Tibial nerve (tissue), 4 donors: ENCODE results near the gene DEGS2. TPM values are rescaled to one million over a fixed set of nuclear protein-coding genes. Genes with fewer than 3 reads are reported as not detected.

Experiments
- DNase-seq, 2 donors: peaks; one replicate each; pipeline ENCODE4 v3.0.0-alpha.2; 2019; ENCODE audit warnings: low spot score in 2 of 2
- H3K27ac ChIP-seq, 4 donors: fragments of 200-600 bp; sonication (generic) in 3 of 4; one replicate each; pipeline ENCODE4 v1.5.1; 2017 to 2019; ENCODE audit warnings: mild to moderate bottlenecking in 1 of 4
- H3K27me3 ChIP-seq, 2 donors: fragments of 200-600 bp; sonication (generic) in 1 of 2; one replicate each; pipeline versions ENCODE4 v1.5.1 to v1.6.0; 2017 to 2019
- H3K36me3 ChIP-seq, 3 donors: fragments of 200-600 bp; sonication (generic); one replicate each; pipeline ENCODE4 v1.5.1; 2018 to 2019
- H3K4me1 ChIP-seq, 4 donors: fragments of 200-600 bp; sonication (generic) in 3 of 4; one replicate each; pipeline ENCODE4 v1.5.1; 2017 to 2019
- H3K4me3 ChIP-seq, 4 donors: fragments of 200-600 bp; sonication (generic) in 3 of 4; one replicate each; pipeline ENCODE4 v1.5.1; 2017 to 2019; ENCODE audit warnings: mild to moderate bottlenecking in 1 of 4, moderate library complexity in 1 of 4
- H3K9me3 ChIP-seq, 4 donors: fragments of 200-600 bp; sonication (generic) in 3 of 4; one replicate each; pipeline ENCODE4 v1.5.1; 2017 to 2019
- EP300 ChIP-seq, 2 donors: sonication (generic); formaldehyde crosslinking; IDR thresholded peaks; one replicate each; pipeline ENCODE4 v1.6.1; 2017; ENCODE audit warnings: antibody characterized with exemption in 2 of 2, mild to moderate bottlenecking in 1 of 2
- POLR2A ChIP-seq, 2 donors: fragments of 450-650 bp; IDR thresholded peaks; one replicate each; pipeline ENCODE4 v1.6.1; 2017; ENCODE audit warnings: antibody characterized with exemption in 2 of 2, mild to moderate bottlenecking in 2 of 2, moderate library complexity in 2 of 2
- WGBS, 2 donors: methylation state at CpG; one replicate each; pipeline ENCODE4 v1.1.5; 2018; 5-methylcytosine and 5-hydroxymethylcytosine counted together
- total RNA-seq, 4 donors: library from RNA; depleted of rRNA; stranded (reverse); fragments of >200 nt; gene quantifications; one replicate each; pipeline ENCODE4 v1.1.0, GENCODE V29; 2016
- TF ChIP-seq, protein P1 (sequence below), 5 experiments: fragments of 200-600 bp in 3 of 5; fragments of 450-650 bp in 2 of 5; sonication (generic) in 3 of 5; IDR thresholded peaks; one replicate each; pipeline ENCODE4 v1.5.1; 2016 to 2019; ENCODE audit warnings: antibody characterized with exemption in 5 of 5, mild to moderate bottlenecking in 3 of 5, moderate library complexity in 2 of 5

The DEGS2 gene
- total RNA-seq, 4 donors from 2014 or later: 1.3 to 5.1 (median 1.8) TPM

DNA sequence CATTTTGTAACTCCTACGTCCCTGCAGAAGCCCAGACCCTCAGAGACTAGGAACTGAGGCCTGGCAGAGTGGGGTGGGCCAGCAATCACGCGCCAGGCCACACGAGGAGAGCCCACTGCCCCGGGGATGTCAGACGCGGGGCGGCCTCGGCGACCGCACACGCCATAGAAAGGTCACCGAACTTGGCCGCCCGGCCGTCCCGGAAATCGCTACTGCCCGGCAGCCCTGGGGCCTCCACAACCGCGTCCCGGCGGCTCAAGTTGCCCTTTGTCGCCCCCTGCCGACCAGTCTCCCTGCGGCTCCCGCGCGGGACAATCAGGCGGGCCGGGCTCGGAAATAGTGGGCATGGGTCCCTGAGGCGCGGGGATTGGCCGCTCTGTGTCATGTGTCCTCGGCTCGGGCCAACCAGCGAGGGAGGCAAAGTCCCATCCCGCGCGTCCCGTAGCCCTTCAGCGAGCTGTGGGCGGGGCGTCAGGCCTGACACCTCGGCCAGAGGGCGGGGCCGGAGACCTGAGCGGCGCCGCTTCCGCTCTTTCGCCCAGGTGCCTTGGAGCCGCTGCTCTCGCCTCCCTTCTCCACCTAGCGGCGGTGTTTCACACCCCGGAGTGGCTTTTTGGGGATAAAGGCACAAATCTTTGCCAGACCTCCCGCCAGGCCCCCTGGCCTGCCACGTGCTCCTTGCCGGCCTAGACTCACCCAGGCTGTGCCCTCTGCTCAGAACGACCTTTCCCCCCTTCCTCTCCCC is 33.4 kb upstream of the DEGS2 start:
- Histone ChIP-seq H3K4me1 (peaks cover 0 to 22% (median 7%) of the 10 kb centered on the region in 4 donors), H3K27ac (peak overlapping the region; percentile 75 to 94 (median 92)), H3K9me3 (no peaks in the 10 kb centered on the region), H3K4me3 (peak overlapping the region; percentile 20 to 57 (median 43)), H3K27me3 (no peaks in the 10 kb centered on the region), H3K36me3 (no peaks in the 10 kb centered on the region)
- peak; percentile 99 for DNase-seq
- WGBS, 2 donors: 2% methylated on average over 16 to 35 of the region's 62 CpGs
- TF ChIP-seq EP300 (IDR thresholded peaks at IDR 0.05) (peak; percentile 46 to 73), POLR2A (IDR thresholded peaks at IDR 0.05) (peak; percentile 36 to 65)
- TF ChIP-seq, protein P1, sequence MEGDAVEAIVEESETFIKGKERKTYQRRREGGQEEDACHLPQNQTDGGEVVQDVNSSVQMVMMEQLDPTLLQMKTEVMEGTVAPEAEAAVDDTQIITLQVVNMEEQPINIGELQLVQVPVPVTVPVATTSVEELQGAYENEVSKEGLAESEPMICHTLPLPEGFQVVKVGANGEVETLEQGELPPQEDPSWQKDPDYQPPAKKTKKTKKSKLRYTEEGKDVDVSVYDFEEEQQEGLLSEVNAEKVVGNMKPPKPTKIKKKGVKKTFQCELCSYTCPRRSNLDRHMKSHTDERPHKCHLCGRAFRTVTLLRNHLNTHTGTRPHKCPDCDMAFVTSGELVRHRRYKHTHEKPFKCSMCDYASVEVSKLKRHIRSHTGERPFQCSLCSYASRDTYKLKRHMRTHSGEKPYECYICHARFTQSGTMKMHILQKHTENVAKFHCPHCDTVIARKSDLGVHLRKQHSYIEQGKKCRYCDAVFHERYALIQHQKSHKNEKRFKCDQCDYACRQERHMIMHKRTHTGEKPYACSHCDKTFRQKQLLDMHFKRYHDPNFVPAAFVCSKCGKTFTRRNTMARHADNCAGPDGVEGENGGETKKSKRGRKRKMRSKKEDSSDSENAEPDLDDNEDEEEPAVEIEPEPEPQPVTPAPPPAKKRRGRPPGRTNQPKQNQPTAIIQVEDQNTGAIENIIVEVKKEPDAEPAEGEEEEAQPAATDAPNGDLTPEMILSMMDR (IDR thresholded peaks at IDR 0.05): peak; percentile 83 to 98 (median 95)

DNA sequence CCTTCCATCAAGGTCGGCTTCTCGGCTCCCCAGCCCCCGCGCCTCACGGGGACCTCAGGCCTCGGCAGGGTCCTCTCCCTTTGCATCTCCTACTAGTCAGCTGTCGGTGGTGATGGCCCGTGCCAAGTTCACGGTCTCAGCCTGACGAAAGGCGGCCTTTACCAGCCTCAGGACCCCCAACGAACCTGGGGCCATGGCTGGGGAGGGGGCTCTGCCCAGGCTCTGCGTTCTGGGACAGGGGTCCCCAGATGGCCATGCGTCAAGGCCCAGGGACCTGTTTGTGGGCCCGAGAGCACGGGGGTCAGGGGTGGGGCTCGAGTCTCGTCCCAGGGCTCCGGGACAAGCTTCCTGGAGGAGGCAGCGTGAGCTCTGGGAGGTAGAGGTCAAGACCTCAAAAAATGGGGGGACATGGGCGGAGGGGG is 32.8 kb upstream of the DEGS2 start:
- Histone ChIP-seq H3K27me3 (no peaks in the 10 kb centered on the region), H3K4me3 (peak overlapping the region; percentile 20 to 57 (median 43)), H3K27ac (peak overlapping the region; percentile 75 to 94 (median 92)), H3K36me3 (no peaks in the 10 kb centered on the region), H3K9me3 (no peaks in the 10 kb centered on the region), H3K4me1 (peaks cover 0 to 22% (median 7%) of the 10 kb centered on the region in 4 donors)
- no peak for DNase-seq
- 53 to 54% methylated on average over 19 to 21 of the region's 21 CpGs for WGBS, 2 donors
- no peak for TF ChIP-seq POLR2A (IDR thresholded peaks at IDR 0.05)
- TF ChIP-seq, protein P1 (IDR thresholded peaks at IDR 0.05): no peak

DNA sequence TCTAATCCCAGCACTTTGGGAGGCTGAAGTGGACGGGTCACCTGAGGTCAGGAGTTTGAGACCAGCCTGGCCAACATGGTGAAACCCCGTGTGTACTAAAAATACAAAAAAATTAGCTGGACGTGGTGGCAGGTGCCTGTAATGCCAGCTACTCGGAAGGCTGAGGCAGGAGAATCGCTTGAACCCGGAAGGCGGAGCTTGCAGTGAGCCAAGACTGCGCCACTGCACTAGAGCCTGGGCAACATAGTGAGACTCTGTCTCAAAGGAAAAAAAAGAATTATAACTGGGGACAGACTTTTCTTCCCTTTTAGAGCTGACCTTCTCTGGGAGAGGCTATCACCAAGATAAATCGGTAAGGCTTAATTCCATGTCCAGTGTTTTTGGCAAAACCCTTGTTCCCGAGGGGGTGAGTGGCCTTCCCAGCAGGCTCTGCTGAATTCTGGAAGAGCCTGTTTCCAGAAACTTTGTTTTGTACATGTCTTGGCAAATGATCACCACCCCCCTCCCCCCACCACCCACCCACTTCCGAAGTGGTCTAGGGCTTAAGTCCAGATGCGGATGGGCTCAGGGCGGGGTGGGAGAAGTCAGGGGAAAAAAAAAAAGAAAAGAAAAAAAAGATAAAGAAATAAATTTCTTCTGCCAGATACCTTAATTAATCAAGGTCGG is 32.3 kb upstream of the DEGS2 start:
- H3K4me1 ChIP-seq: peaks cover 0 to 22% (median 7%) of the 10 kb centered on the region in 4 donors
- DNase-seq: no peak
- H3K9me3 ChIP-seq: no peaks in the 10 kb centered on the region
- H3K27me3 ChIP-seq: no peaks in the 10 kb centered on the region
- H3K36me3 ChIP-seq: no peaks in the 10 kb centered on the region
- 76 to 77% methylated on average over 14 of the region's 14 CpGs for WGBS, 2 donors
- no peak overlapping the region for H3K4me3 ChIP-seq
- H3K27ac ChIP-seq: peak overlapping the region in 3 of 4 donors; percentile 91 to 94 (median 92)
- no peak for TF ChIP-seq POLR2A (IDR thresholded peaks at IDR 0.05)
- TF ChIP-seq, protein P1 (IDR thresholded peaks at IDR 0.05): no peak
- TF ChIP-seq EP300 (IDR thresholded peaks at IDR 0.05): no peak

DNA sequence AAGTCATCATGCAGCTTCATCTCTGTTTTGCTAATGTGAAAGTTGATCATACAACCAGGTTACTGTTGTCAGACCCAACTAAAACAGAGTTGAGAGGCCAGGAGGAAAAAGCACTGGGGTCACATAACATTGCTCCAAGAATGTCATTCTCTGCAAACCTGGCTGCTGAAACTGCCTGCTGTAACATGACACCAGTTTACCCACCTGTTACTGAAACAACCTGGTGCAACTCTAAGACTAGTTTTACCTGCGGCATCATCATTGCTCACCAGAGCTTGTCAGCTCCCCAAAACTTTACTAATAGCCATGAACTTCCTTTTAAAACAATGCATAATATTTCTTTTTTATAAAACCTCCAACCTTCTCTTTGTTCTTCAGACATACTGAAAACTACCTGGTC is 30.7 kb upstream of the DEGS2 start:
- TF ChIP-seq EP300 (IDR thresholded peaks at IDR 0.05): no peak
- TF ChIP-seq, protein P1 (IDR thresholded peaks at IDR 0.05): no peak
- no peak for TF ChIP-seq POLR2A (IDR thresholded peaks at IDR 0.05)
- 96 to 97% methylated on average over 1 of the region's 1 CpG for WGBS, 2 donors
- no peak for DNase-seq
- Histone ChIP-seq H3K4me1 (peaks cover 0 to 22% (median 7%) of the 10 kb centered on the region in 4 donors), H3K27me3 (no peaks in the 10 kb centered on the region), H3K36me3 (no peaks in the 10 kb centered on the region), H3K27ac (no peak overlapping the region), H3K4me3 (no peak overlapping the region), H3K9me3 (no peaks in the 10 kb centered on the region)
